ENCODE data around the gene TNFRSF18.

The TNFRSF18 gene

GRCh38 chr1:1223891-1224290 lies 17.5 kb upstream of the TNFRSF18 start:
- Histone ChIP-seq H3K36me3 (ENCODE audit: insufficient read depth, low read length) (peaks cover 94% of the 10 kb centered on the region), H3K9me3 (ENCODE audit: insufficient read depth, low read length, severe bottlenecking) (no peaks in the 10 kb centered on the region), H3K79me2 (ENCODE audit: insufficient read depth, low read length) (peaks cover 46% of the 10 kb centered on the region), H3K4me1 (ENCODE audit: insufficient read depth, low read length) (no peaks in the 10 kb centered on the region; the same call in 1 of the 2 replicates), H3K4me2 (ENCODE audit: insufficient read depth, low read length) (no peak overlapping the region), H3K27me3 (ENCODE audit: insufficient read depth, low read length, poor library complexity) (no peaks in the 10 kb centered on the region), H4K20me1 (ENCODE audit: insufficient read depth, low read length) (peaks cover 68% of the 10 kb centered on the region), H2AFZ (ENCODE audit: low read depth, low read length) (no peak overlapping the region), H3K9ac (ENCODE audit: low read depth, low read length) (no peak overlapping the region), H3K4me3 (ENCODE audit: low read depth in 1 of 2, low read length in 2 of 2) (no peak overlapping the region), H3K27ac (ENCODE audit: low read length) (no peak overlapping the region)
- ATAC-seq (ENCODE audit: insufficient read depth, low read depth) (no peak), DNase-seq (no peak)
- no peak for TF ChIP-seq CTCF (IDR thresholded peaks at IDR 0.05; ENCODE audit: borderline replicate concordance, extremely low read depth, low read length, poor library complexity, severe bottlenecking)
- TF ChIP-seq EZH2 (IDR thresholded peaks at IDR 0.05; ENCODE audit: borderline replicate concordance, low read depth, low read length, severe bottlenecking), result no peak

GRCh38 chr1:1223321-1223720 lies 16.9 kb upstream of the TNFRSF18 start:
- Histone ChIP-seq H3K27me3 (ENCODE audit: insufficient read depth, low read length, poor library complexity) (no peaks in the 10 kb centered on the region), H2AFZ (ENCODE audit: low read depth, low read length) (no peak overlapping the region), H3K9ac (ENCODE audit: low read depth, low read length) (no peak overlapping the region), H3K9me3 (ENCODE audit: insufficient read depth, low read length, severe bottlenecking) (no peaks in the 10 kb centered on the region), H3K4me3 (ENCODE audit: low read depth in 1 of 2, low read length in 2 of 2) (no peak overlapping the region), H4K20me1 (ENCODE audit: insufficient read depth, low read length) (peaks cover 67% of the 10 kb centered on the region), H3K79me2 (ENCODE audit: insufficient read depth, low read length) (peaks cover 41% of the 10 kb centered on the region), H3K27ac (ENCODE audit: low read length) (no peak overlapping the region), H3K36me3 (ENCODE audit: insufficient read depth, low read length) (peaks cover 94% of the 10 kb centered on the region), H3K4me1 (ENCODE audit: insufficient read depth, low read length) (no peaks in the 10 kb centered on the region), H3K4me2 (ENCODE audit: insufficient read depth, low read length) (no peak overlapping the region)
- no peak for ATAC-seq (ENCODE audit: insufficient read depth, low read depth)
- DNase-seq, result no peak
- TF ChIP-seq CTCF (IDR thresholded peaks at IDR 0.05; ENCODE audit: borderline replicate concordance, extremely low read depth, low read length, poor library complexity, severe bottlenecking) (no peak), EZH2 (IDR thresholded peaks at IDR 0.05; ENCODE audit: borderline replicate concordance, low read depth, low read length, severe bottlenecking) (no peak)

- peaks cover 68% of the 10 kb centered on the region for H4K20me1 ChIP-seq (ENCODE audit: insufficient read depth, low read length)
- no peak overlapping the region for H3K9ac ChIP-seq (ENCODE audit: low read depth, low read length)
- H3K79me2 ChIP-seq (ENCODE audit: insufficient read depth, low read length), result peaks cover 34% of the 10 kb centered on the region
- no peak for ATAC-seq (ENCODE audit: insufficient read depth, low read depth)
- no peak for TF ChIP-seq CTCF (IDR thresholded peaks at IDR 0.05; ENCODE audit: borderline replicate concordance, extremely low read depth, low read length, poor library complexity, severe bottlenecking)
- TF ChIP-seq EZH2 (IDR thresholded peaks at IDR 0.05; ENCODE audit: borderline replicate concordance, low read depth, low read length, severe bottlenecking), result no peak
- no peak overlapping the region for H3K4me3 ChIP-seq (ENCODE audit: low read depth in 1 of 2, low read length in 2 of 2)
- H2AFZ ChIP-seq (ENCODE audit: low read depth, low read length), result no peak overlapping the region
- H3K27me3 ChIP-seq (ENCODE audit: insufficient read depth, low read length, poor library complexity), result no peaks in the 10 kb centered on the region
- H3K4me2 ChIP-seq (ENCODE audit: insufficient read depth, low read length), result no peak overlapping the region
- H3K4me1 ChIP-seq (ENCODE audit: insufficient read depth, low read length), result no peaks in the 10 kb centered on the region
- no peak overlapping the region for H3K27ac ChIP-seq (ENCODE audit: low read length)
- no peak for DNase-seq
- peaks cover 93% of the 10 kb centered on the region for H3K36me3 ChIP-seq (ENCODE audit: insufficient read depth, low read length)
- no peaks in the 10 kb centered on the region for H3K9me3 ChIP-seq (ENCODE audit: insufficient read depth, low read length, severe bottlenecking)
Observed at GRCh38 chr1:1222575-1223225, 16.3 kb upstream of the TNFRSF18 start.
